GM18909 (cell line): ENCODE results near the gene FAM174B.

Source experiments
- ATAC-seq: cut with Tn5 transposase; IDR thresholded peaks from one replicate; pipeline ENCODE4 v1.9.1; 2021; ENCODE audit warnings: mild to moderate bottlenecking; ENCODE audit not compliant: unreplicated experiment, poor library complexity

The FAM174B gene

DNA sequence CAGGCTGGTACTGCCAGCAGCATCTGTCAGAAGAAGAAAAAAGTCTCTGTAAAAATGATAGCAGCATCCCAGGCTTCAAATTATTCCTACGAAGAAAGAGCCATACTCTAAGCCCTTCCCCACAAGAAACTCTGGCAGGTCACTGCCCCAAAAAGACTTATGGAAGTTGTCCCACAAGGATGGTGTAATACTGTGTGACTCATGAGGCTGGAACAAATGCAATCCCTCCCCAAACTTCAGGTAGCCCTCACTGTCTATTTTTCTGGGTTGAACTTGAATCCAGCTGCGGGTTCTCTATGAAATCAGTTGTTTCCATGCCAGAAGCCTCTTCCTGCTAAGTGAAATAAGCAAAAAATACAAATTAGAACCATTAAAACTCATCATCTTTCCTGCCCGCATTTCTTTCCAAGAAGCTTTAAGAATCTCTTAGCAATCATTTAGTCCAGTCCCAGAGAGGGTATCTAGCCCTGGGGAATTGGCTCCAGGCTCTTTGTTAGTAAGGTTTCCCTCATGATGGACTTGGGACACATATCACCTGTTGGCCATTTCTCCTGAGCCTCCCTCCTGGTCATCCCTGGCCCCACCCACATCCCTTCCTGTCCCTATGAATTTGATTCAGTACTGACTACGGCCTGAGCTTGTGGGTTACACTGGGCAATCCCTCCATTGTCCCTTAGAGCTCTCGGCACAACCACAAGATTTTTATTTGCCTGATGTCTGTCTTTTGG is 51.7 kb downstream of the FAM174B start:
- ATAC-seq, result no peak

DNA sequence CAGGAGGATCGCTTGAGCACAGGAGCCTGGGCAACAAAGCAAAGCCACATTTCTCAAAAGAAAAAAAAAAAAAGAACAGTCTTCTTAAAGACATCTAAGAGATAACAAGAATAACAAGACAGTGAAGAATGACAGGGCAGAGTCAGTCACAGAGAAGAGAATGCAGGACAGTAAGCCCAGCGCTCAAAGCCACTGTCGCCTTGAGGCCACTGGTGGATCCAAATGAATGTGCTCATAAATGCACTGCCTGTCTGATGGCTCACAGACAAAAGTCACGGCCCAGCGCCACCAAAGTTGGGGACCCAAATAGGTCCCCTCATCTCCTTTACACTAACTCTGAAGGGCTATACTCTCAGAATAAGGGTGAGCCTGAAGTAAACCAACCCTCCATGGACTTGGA is 52.3 kb downstream of the FAM174B start:
- no peak for ATAC-seq

DNA sequence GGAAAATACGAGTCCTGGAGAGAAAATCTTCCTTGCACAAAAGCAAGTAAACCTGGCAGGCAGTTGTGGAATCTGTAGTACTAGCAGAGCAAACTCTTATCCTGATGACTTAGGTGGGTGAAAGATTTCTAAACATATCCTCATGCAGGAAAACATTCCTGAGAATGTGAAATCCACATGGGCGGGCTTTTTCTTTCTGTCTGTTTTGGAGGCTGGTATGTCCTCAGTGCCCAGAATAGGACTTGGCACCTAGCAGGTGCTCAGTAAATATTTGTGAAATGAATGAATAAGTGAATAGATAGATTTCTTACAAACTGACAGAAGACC is 53.3 kb downstream of the FAM174B start:
- ATAC-seq, result no peak

DNA sequence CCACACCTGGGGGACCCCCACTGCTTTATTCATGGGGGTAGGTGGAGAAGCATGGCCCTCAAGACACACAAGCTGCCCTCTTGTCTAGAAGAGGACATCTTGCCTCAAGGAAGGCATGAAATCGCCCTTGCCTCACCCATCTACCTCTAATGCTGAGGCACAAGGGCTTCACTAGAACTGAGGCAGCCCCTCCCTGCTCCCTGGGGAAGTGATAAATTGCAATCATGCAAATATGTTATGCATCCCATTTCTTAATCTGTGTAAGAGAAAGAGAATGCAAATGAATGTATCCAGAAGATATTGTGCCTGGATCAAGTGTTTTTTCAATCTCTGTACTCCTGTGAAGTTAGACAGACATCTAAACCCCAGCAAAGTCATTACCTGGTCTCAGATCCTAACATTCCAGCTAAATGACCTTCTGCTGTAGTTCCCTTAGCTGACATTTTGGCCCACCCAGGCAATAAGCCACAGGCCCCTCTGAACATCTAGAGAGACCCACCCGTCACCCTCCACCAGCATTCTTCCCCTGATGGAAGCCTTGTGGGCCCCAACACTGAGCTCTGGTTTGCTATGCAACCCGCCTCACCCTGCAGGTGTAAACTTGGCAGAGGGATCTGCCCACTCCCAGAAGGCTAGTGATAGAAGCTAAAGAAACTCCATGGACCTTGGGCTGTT is 53.8 kb downstream of the FAM174B start:
- ATAC-seq, result no peak

DNA sequence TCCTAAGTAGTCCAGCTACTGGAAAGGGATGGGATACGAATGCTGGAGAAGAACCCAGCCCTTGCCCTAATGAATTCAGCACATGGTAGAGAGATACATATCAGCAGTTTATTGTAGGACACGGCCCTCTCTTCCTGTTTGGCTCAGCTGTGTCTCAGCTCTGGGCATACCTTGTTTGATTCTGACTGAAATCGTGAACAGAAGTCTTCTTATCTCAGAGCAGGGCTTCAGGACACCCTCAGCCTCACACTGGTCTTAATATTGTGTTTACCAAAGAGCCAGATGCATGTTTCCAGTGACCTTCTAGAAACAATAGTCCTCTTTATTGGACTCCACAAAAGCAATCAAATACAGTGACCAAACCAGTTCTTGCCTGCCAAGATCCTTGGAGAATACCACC is 54.7 kb downstream of the FAM174B start:
- no peak for ATAC-seq

DNA sequence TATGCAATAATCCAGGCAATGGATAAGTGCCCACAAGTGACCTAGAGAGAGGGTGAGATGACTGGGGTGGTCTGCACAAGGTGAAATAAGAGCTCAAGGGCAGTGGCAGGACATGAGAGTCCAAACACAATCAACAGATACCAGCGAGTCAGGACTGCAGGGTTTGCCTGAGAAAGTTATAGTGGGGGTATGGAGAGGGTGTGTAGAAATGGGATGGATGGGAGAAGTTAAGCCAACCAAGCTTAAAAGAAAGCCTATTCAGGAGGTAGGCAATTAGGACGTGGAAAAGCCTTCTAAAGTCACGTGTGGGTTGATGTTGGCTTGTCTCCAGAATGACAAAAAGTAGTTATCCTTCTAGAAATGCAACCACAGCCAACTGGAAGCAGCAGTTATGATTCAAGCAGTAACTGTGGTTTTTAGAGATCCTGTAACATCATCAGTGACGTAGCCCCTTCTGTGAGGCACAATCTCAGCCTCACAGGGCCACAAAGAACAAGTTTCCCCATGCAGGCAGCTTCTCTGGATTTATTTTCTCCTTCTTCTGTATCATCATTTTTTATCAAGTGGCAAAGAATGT is 56.1 kb downstream of the FAM174B start:
- no peak for ATAC-seq

DNA sequence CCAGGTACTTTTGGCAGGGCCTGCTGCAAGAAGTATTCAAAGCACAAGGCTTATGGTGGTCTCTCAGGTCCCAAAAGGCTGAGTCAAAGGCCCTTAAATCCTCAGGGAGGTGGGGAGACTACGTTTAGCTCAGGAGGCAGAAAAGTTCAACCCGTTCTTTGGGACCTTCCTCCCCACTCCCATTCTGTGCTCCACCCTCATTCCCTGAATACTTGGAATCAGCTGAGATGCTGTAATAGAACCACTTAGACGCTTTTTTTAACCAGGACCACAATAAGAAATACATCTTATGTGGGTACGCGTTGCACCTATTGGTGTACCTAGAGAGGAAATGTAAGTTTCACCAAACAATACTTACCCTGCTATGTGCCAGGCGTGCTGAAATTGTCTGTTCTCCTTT is 58.0 kb downstream of the FAM174B start:
- ATAC-seq, result no peak

DNA sequence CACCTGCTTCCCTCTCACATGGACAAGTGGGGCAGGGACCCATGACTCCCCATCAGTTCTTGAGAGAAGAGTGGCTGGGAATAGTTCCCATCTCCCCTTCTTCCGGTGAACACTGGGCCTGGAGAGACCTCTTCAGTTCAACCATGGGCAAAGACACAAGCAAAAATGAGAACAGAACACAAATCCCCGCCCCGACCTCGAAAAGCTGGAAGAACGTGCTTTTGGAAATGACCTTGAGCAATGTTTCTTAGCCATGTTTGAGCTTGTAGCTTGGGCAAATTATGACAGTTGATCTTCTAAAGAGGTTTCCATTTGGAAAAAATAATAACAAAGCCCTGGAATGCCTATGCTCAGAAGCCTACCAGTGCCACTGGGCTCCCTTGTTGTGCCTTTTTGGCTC is 59.0 kb downstream of the FAM174B start:
- no peak for ATAC-seq

DNA sequence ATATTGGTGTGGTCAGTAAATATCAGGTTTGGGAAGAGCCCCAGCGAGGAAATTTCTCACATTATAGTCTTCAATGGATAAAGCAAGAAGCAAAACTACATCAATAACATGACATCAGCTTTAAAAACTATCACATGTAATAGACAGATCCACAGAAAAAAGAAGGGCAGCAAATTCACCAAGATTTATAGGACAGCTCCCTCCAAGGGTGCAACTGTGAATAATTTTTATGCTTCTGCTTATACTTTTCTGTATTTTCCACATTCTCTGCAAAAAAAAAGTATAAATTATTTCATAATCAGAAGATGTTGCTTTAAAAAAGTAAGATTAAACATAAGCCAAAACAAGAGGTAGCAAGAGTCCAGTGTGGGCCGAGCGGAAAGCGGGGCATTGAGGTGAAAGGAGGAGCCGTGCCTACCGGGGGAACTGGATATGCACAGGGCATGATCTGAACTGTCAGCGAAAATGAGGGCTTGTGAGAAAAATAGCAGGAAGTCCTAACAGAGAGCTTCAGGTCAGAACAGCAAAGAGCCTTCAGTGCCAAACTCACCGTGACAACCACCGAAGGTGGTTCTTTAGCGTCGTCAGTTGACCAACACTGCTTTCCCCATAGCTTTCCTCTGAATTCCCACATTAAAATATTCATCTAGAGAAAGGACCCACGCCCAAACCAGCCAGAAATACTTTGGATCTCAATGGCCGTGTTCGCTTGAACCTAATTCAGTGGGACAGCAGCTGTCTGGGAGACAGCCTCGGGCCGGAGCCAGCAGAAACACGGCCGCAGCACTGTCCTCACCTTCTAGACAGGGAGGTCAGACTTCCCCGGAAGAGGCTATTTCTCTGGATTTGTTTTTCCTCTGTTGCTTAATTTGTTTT is 59.8 kb downstream of the FAM174B start:
- ATAC-seq, result no peak

DNA sequence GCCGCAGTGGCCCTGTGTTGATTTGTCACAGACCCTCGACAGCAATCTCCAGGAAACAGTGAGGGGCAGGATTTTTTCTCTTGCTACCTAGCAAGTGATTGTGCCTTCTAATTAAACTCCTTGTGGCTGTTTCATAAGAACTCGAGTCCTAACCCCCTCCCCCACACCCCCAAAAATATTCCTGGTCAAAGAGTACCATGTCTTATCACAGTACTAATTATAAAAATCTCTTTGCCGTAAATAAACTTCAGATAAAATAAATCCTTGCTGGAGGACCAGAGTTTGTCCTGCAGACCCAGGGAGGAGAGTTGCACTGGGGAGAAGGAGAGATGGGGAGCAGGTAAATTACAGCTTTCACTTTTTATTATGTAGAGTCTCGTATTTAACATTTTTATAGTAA is 64.3 kb downstream of the FAM174B start:
- ATAC-seq, result no peak

DNA sequence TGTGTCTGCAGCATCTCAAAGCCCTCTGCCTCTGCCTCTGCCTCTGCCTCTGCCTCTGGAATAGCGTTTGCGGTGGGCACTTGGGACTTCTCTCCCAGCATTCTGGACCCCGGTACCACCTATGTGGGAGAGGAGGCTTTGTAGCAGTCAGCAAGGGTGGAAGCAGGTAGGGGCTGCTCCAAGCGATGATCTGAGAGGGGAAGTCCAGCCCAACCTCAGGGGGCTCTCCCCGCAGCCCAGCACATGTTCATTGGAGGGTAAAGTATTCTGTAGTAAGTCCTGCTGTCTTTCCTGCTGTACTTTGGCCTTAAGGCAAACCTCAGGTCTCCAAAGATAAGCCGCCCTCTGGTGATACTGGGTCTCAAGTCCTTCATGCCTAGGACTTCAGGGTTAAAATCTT is 68.6 kb downstream of the FAM174B start:
- ATAC-seq, result no peak

DNA sequence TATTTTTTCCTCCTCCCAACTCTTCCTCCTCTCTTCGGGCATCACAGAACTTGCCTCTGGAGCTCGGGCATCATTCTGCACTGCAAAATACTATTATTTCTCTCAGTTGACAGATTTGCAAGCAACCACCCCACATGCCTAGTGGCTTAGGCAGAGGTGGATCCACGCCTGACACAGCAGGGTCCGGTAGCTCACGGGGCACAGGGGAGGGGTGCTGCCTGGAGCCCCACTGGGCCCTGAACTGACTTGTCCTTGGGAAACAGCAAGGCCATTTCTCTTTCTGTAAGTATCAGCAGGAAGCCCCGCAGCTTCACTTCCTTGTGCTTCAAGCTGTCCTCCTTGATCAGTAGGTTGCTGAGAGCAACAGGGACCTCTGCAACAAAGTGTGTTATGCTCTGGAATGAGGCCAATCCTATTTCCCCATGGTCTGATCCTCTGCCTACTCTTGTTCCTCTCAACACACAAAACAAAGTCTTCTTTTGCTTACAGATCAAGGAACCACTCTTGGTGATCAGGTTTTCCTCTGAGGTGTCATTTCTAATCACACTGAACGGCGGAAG is 69.1 kb downstream of the FAM174B start:
- no peak for ATAC-seq

DNA sequence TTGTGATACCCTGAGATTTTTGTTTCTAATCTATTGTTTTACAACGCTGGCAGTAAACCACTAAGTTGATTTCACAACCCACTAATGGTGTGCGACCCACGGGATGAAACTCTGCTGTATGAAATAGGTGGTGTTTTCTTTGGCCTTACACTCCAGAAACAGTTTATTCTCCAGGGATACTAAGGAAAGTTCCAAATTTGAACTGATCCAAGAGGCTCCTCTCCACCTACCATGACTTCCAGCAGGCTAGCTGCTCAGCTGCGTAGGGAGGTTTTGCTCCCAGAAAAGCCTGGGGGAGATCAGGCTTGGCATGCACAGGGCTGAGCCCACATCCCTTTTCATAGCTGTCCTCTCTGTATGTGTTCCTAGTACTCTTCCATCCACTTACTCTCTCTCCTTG is 71.5 kb downstream of the FAM174B start:
- ATAC-seq, result no peak

DNA sequence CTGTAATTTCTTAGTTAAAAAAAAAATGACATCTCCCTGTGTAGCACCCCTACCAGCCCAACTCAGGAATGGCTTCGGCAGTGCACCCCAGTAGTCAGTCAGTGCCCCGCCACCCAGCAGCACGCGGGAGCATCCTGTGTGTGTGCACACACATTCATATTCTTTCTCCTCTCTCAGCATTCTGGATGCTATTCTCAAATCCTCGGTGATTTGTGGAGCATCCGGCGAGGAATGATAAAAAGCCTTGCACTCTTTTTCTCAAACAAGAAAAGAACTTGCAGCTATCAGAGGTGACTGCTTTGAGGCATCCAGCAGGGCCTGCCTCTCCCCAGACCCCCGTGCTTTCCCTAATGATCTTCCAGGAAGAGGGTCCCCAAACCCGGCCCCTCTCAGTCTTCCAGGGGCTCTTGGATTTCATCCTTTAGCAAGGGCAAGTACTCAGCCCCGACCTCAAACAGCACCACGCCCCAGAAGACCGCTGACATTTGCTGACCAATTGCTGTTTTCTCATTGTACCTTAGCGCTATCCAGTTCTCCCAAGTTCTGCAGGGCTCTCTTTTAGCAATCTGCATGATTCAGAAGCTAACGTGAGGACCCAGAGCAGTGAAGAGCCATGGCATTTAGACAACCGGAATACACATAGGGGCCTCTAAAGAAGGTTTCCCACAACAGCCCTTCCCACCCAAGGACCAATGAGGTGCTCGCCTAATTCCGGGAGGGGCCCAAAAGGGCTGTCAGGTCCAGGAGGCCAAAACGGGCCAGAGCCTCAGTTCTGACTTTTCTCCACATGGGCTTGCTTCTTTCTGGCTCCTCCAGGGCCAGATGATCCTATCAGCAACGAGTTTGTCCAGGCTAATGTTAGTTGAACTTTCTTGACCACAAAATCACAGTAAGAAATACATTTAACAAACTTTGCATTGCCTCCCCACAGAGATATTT is 72.2 kb downstream of the FAM174B start:
- ATAC-seq, result no peak

DNA sequence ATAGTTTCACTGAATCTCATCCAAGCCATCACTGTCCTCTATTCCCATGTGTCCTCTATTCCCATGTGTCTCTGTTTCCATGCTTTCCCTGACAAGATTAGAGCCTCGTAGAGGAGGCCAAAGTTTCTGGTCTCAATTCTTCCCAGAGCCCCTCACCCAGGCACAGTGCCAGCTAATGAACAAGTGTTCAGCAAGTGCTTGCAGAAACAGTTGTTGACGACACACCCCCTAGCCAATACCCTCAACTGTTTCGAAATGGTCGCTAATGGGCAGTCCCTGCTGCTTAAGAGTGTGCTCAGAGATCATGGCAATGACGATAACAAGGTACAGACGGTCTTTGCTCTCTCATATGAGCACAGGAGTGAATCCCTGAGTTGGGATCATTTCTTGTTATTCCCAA is 73.4 kb downstream of the FAM174B start:
- no peak for ATAC-seq

DNA sequence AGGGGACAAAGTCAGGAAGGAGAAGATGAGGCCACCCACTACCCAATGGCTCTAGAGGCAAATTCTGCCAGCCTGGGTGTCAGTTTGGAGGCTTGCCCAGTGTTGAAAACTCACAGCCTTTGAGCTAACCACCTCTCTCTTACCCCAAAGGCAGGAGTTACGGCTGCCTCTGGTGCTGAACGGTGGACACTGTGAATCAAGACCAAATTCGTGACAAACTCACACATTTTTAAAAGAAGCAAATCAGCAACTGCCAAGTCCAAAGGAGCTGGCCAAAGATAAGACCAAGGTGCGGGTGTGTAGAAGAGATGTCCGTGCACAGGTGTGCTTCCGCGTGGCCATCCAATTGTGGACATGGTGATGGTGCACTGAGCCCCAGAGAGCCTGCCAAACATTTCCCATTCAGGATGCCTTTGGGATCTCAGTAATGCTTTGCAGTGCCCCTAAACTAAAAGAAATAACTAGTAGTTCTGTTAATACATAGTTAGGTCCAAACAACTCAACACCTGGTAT is 74.6 kb downstream of the FAM174B start:
- ATAC-seq, result no peak

DNA sequence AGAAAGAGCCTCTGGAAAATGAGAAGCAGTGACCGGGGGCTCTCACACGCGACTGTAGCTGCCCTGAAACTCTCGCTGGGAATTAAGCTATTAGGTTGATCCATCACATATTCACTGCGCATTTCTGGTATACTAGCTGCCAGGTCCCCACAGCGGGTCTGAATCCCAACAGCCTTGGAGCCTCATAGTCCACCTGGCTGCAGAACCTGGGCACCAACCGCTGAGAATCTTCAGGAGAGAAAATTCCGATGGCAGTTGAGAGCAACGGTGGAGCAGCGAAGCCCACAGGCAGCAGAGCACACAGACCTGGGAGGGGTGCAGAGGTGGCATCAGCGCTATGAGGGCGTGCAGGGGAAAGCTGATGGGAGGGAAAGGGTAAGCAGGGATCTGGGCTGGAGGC is 75.1 kb downstream of the FAM174B start:
- ATAC-seq, result no peak

DNA sequence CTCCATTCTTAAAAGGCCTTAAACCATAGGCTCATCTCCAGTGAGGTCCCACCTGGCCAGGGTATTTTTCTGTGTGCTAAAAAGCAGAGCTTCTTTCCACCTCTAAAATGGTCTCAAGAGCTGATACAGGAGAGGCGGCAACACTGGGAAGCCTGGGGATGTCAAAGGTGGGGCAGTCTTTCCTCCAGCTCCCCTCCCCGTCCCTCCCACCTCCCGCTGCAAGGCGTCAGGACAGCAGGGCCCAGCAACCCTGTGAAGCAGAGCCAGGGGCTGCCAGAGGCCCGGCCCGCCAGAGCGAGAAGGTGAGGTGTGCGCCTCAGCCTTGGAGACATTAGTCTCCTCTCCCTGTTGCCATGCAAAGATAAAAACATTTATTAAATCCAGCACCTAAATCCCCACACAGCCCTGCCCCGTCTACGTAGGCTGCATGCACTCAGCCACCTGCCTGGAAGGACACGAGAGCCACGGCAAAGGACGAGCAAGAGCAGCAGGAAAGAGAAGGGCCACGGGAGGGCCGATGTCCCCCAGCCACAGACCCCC is 75.6 kb downstream of the FAM174B start:
- ATAC-seq, result no peak

DNA sequence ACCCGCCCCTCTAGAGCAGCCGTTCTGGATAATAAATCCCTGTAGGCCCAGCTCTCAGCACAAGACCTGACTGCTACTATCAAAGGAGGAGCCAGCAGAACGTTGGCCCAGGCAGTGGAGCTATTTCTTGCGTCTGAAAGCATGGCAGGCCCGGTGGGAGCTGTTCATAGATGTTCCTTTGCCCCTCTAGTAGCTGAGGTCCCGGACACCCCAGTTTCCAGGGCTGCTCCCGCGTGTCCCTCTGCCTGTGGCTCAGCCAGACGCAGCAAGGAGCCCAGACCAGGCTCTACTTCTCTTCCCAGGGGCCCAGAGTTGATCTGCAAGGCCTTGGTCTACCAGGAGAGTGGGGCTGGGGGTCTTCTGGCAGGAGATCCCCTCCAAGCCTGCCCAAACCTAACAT is 76.1 kb downstream of the FAM174B start:
- ATAC-seq, result no peak
